GM12878 (cell line): ENCODE data around the gene GNG13. TPM values are rescaled to one million over a fixed set of nuclear protein-coding genes. Genes with fewer than 3 reads are reported as not detected.
"Not testable (repeated sequence)": the region's sequence is repeated elsewhere in the genome, so short reads cannot be mapped to it uniquely, and the experiment has no call there.

Source experiments
- ATAC-seq: fragments of 200-7000 bp; cut with Tn5 transposase; 3 replicates; pipeline ENCODE4 v1.9.1; 2020; ENCODE audit warnings: mild to moderate bottlenecking, moderate library complexity
- BruUV-seq: library from RNA; stranded (reverse); fragments of 400-500 nt; replicated peaks from 2 replicates; lab custom pipeline; 2021; lab: Mats Ljungman, UMichigan
- CTCF ChIA-PET: fragments of 300-600 bp; sonication (Branson Sonifier 250); formaldehyde crosslinking; extraction: SDS; loops from one replicate; lab custom pipeline; 2021; ENCODE audit warnings: inconsistent platforms; lab: Yijun Ruan, JAX
- POLR2A ChIA-PET: fragments of 350-600 bp; formaldehyde crosslinking; extraction: SDS; loops from one replicate; lab custom pipeline; 2021; ENCODE audit warnings: inconsistent platforms; lab: Charles Lee
- RAD21 ChIA-PET: fragments of 300-600 bp; sonication (Branson Sonifier 250); formaldehyde crosslinking; loops from one replicate; lab custom pipeline; 2023; ENCODE audit warnings: antibody characterized with exemption; ENCODE audit not compliant: unreplicated experiment; lab: Charles Lee
- SMC1A ChIA-PET: fragments of 300-600 bp; sonication (Branson Sonifier 250); formaldehyde crosslinking; loops from one replicate; lab custom pipeline; 2023; ENCODE audit not compliant: unreplicated experiment, uncharacterized antibody; lab: Charles Lee
- DNase-seq: peaks from one replicate; pipeline ENCODE4 v3.0.0-alpha.2; 2011; ENCODE audit warnings: low read depth, low spot score
- FAIRE-seq: peaks from 3 replicates; lab custom pipeline; 2011; peaks lifted over from hg19 to GRCh38; lab: Jason Lieb, UNC
- H2AFZ ChIP-seq: 2 replicates; pipeline ENCODE4 v1.6.0; 2011; ENCODE audit warnings: low read depth, low read length, control low read depth; ENCODE audit not compliant: control insufficient read depth
- H3K27ac ChIP-seq: 2 replicates; pipeline ENCODE4 v1.5.1; 2011; ENCODE audit warnings: control low read depth; ENCODE audit not compliant: control insufficient read depth, insufficient read depth
- H3K27me3 ChIP-seq, 2 experiments: replicated peaks in 1 of 2; 2 replicates each; pipeline versions ENCODE4 v1.6.0 to v1.6.1; 2011; ENCODE audit warnings: low read length in 1 of 2; ENCODE audit not compliant: control insufficient read depth in 2 of 2, insufficient read depth in 2 of 2
- H3K36me3 ChIP-seq, 2 experiments: 2 replicates each; pipeline ENCODE4 v1.5.1; 2011; ENCODE audit warnings: low read length in 1 of 2; ENCODE audit not compliant: control insufficient read depth in 2 of 2, insufficient read depth in 2 of 2
- H3K4me1 ChIP-seq: 2 replicates; pipeline ENCODE4 v1.6.1; 2011; ENCODE audit warnings: mild to moderate bottlenecking, low read length, moderate library complexity, mixed read lengths; ENCODE audit not compliant: control insufficient read depth, insufficient read depth
- H3K4me2 ChIP-seq: 2 replicates; pipeline ENCODE4 v1.6.0; 2011; ENCODE audit warnings: control low read depth; ENCODE audit not compliant: control insufficient read depth, insufficient read depth
- H3K4me3 ChIP-seq: fragments of 200-600 bp; sonication (generic); 2 replicates; pipeline ENCODE4 v1.5.1; 2016
- H3K79me2 ChIP-seq: 2 replicates; pipeline ENCODE4 v1.6.0; 2011; ENCODE audit warnings: low read length; ENCODE audit not compliant: control insufficient read depth, insufficient read depth
- H3K9ac ChIP-seq: 2 replicates; pipeline ENCODE4 v1.8.0; 2011; ENCODE audit warnings: low read length, control low read depth, mixed read lengths; ENCODE audit not compliant: control insufficient read depth, insufficient read depth
- H3K9me3 ChIP-seq: replicated peaks from 3 replicates; pipeline ENCODE4 v1.5.1; 2011; ENCODE audit warnings: mild to moderate bottlenecking, low read length; ENCODE audit not compliant: control insufficient read depth, insufficient read depth
- H4K20me1 ChIP-seq: 2 replicates; pipeline ENCODE4 v1.6.0; 2011; ENCODE audit not compliant: control insufficient read depth, insufficient read depth
- CBX5 ChIP-seq: sonication (generic); IDR thresholded peaks from 2 replicates; pipeline ENCODE4 v1.6.1; 2016; ENCODE audit warnings: low read depth, moderate library complexity, mild to moderate bottlenecking, inconsistent platforms
- CREB1 ChIP-seq: IDR thresholded peaks from 2 replicates; pipeline ENCODE4 v1.6.1; 2012; ENCODE audit warnings: low read depth, mild to moderate bottlenecking, inconsistent platforms
- IKZF1 ChIP-seq: fragments of 450-650 bp; conservative IDR thresholded peaks from 2 replicates; pipeline ENCODE4 v1.6.1; 2017; ENCODE audit warnings: antibody characterized with exemption, mild to moderate bottlenecking
- IRF4 ChIP-seq: IDR thresholded peaks from 2 replicates; pipeline ENCODE4 v1.6.1; 2011; ENCODE audit warnings: low read depth, low read length
- IRF5 ChIP-seq: fragments of 450-650 bp; IDR thresholded peaks from 2 replicates; pipeline ENCODE4 v1.6.1; 2017; ENCODE audit warnings: borderline replicate concordance
- KLF5 ChIP-seq: fragments of 450-650 bp; IDR thresholded peaks from 2 replicates; pipeline ENCODE4 v1.6.1; 2014; ENCODE audit warnings: mild to moderate bottlenecking; ENCODE audit not compliant: partially characterized antibody
- NRF1 ChIP-seq: conservative IDR thresholded peaks from 2 replicates; pipeline ENCODE4 v1.6.1; 2011; ENCODE audit warnings: mild to moderate bottlenecking, low read depth, low read length, improper control_type of control experiment
- SIX5 ChIP-seq: IDR thresholded peaks from 2 replicates; pipeline ENCODE4 v1.6.1; 2011; ENCODE audit warnings: mild to moderate bottlenecking, low read depth, low read length, moderate library complexity; ENCODE audit not compliant: severe bottlenecking
- SMARCA5 ChIP-seq: fragments of 450-650 bp; IDR thresholded peaks from 2 replicates; pipeline ENCODE4 v1.6.1; 2017; ENCODE audit warnings: mild to moderate bottlenecking
- ZBED1 ChIP-seq: IDR thresholded peaks from 2 replicates; pipeline ENCODE4 v1.6.1; 2016; ENCODE audit warnings: borderline replicate concordance
- WGBS: methylation state at CpG from one replicate; pipeline ENCODE4 v1.1.6; 2016; ENCODE audit warnings: low lambda C conversion rate; ENCODE audit not compliant: insufficient replicate concordance, insufficient coverage; ENCODE audit errors: missing lambda C conversion rate; 5-methylcytosine and 5-hydroxymethylcytosine counted together
- in situ Hi-C: fragments of 300-500 bp; cut with MboI; formaldehyde crosslinking; loops from 9 replicates; pipeline ENCODE4 v1.14.3; 2018; ENCODE audit warnings: mixed read lengths
- intact Hi-C: fragments of 100-400 bp; cut with micrococcal nuclease; formaldehyde crosslinking; loops from one replicate; pipeline ENCODE4 v1.14.2; 2022; ENCODE audit not compliant: unreplicated experiment
- polyA plus RNA-seq, 11 experiments: library from polyadenylated mRNA; depleted of rRNA in 4 of 11; unstranded in 6 of 11; stranded (reverse) in 5 of 11; fragments of >200 nt; fragmentation: Nextera tagmentation in 4 of 11; fragmentation: Illumina TruSeq in 1 of 11; extraction: Ambion mirVana in 4 of 11; extraction: Trizol in 1 of 11; gene quantifications; 1 replicate in 1 of 11; 2 replicates in 10 of 11; pipeline versions ENCODE4 v1.2.1 to v1.2.3, GENCODE V29; 2011 to 2016; ENCODE audit warnings: inconsistent platforms in 2 of 11, missing spikeins in 2 of 11, low read depth in 1 of 11
- total RNA-seq, 4 experiments: library from RNA; depleted of rRNA in 3 of 4; stranded (reverse); fragments of >200 nt in 3 of 4; fragmentation: Illumina TruSeq in 1 of 4; extraction: Trizol in 1 of 4; gene quantifications; 2 replicates each; pipeline versions ENCODE4 v1.2.1 to v1.2.3, GENCODE V29; 2013 to 2021
- TF ChIP-seq, protein P1 (sequence below): IDR thresholded peaks from 2 replicates; pipeline ENCODE4 v1.6.1; 2012; ENCODE audit warnings: mild to moderate bottlenecking, low read depth, low read length
- TF ChIP-seq, protein P2 (sequence below): fragments of 150-350 bp; IDR thresholded peaks from 2 replicates; pipeline ENCODE4 v1.6.1; 2014; ENCODE audit warnings: mild to moderate bottlenecking, low read depth, low read length

The GNG13 gene
- total and polyA plus RNA-seq, 10 of the 15 experiments (the other 5 are each of a cell fraction or from before 2014, with no cell fraction given): not detected

DNA sequence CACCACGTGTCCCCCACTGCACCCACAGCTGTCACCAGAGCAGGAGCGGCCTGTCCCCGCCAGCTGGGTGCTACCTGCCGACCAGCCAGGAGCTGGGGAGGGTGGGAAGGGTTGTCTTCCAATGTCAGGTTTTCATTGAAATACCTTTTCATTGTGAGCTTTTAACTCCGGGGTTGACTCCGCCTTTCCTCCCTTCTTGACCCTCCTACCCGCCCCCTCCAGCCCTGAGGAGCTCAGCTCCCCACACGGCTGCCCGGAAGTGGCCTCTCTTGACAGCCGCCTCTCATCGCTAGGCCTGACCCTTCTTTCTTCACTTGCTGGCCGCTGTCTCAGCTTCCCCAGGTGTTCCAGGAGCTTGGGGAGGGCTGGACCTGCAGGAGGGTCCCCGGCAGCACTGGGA lies 21.2 kb upstream of the GNG13 start (continued):
- TF ChIP-seq, protein P1, sequence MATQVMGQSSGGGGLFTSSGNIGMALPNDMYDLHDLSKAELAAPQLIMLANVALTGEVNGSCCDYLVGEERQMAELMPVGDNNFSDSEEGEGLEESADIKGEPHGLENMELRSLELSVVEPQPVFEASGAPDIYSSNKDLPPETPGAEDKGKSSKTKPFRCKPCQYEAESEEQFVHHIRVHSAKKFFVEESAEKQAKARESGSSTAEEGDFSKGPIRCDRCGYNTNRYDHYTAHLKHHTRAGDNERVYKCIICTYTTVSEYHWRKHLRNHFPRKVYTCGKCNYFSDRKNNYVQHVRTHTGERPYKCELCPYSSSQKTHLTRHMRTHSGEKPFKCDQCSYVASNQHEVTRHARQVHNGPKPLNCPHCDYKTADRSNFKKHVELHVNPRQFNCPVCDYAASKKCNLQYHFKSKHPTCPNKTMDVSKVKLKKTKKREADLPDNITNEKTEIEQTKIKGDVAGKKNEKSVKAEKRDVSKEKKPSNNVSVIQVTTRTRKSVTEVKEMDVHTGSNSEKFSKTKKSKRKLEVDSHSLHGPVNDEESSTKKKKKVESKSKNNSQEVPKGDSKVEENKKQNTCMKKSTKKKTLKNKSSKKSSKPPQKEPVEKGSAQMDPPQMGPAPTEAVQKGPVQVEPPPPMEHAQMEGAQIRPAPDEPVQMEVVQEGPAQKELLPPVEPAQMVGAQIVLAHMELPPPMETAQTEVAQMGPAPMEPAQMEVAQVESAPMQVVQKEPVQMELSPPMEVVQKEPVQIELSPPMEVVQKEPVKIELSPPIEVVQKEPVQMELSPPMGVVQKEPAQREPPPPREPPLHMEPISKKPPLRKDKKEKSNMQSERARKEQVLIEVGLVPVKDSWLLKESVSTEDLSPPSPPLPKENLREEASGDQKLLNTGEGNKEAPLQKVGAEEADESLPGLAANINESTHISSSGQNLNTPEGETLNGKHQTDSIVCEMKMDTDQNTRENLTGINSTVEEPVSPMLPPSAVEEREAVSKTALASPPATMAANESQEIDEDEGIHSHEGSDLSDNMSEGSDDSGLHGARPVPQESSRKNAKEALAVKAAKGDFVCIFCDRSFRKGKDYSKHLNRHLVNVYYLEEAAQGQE: no peak
- TF ChIP-seq SMARCA5: no peak
- TF ChIP-seq, all 136 proteins: peak for 0

GRCh38 chr16:820748-821147 lies 20.2 kb upstream of the GNG13 start:
- TF ChIP-seq IKZF1: no peak
- no peak for TF ChIP-seq NRF1
- TF ChIP-seq, protein P2, sequence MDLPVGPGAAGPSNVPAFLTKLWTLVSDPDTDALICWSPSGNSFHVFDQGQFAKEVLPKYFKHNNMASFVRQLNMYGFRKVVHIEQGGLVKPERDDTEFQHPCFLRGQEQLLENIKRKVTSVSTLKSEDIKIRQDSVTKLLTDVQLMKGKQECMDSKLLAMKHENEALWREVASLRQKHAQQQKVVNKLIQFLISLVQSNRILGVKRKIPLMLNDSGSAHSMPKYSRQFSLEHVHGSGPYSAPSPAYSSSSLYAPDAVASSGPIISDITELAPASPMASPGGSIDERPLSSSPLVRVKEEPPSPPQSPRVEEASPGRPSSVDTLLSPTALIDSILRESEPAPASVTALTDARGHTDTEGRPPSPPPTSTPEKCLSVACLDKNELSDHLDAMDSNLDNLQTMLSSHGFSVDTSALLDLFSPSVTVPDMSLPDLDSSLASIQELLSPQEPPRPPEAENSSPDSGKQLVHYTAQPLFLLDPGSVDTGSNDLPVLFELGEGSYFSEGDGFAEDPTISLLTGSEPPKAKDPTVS: no peak
- TF ChIP-seq SIX5: no peak
- TF ChIP-seq ZBED1: no peak
- TF ChIP-seq CREB1: no peak
- TF ChIP-seq IRF5: no peak
- TF ChIP-seq CBX5: no peak
- TF ChIP-seq IRF4: no peak
- TF ChIP-seq KLF5: no peak
- Histone ChIP-seq H3K4me2 (no peak overlapping the region), H3K27ac (no peak overlapping the region), H3K9me3 (no peaks in the 10 kb centered on the region; the same call in 2 of the 3 replicates), H3K36me3 (no peaks in the 10 kb centered on the region), H2AFZ (no peak overlapping the region), H3K4me1 (no peaks in the 10 kb centered on the region), H4K20me1 (no peaks in the 10 kb centered on the region), H3K27me3 (no peaks in the 10 kb centered on the region; a peak in 1 of 4 replicates), H3K79me2 (no peaks in the 10 kb centered on the region), H3K9ac (no peak overlapping the region), H3K4me3 (no peak overlapping the region)
- 72% methylated on average over 12 of the region's 12 CpGs for WGBS
- intact Hi-C loops (no loop called here), in situ Hi-C loops (no loop called here)
- ChIA-PET RAD21 (no interaction called here), CTCF (no interaction called here), SMC1A (no interaction called here), POLR2A (no interaction called here)
- BruUV-seq: no TSS peak
- no peak for FAIRE-seq
- ATAC-seq: no peak
- DNase-seq: no peak

- H4K20me1 ChIP-seq, DNase-seq, H3K36me3 ChIP-seq, H3K9me3 ChIP-seq, POLR2A ChIA-PET, H3K27ac ChIP-seq, in situ Hi-C loops, BruUV-seq, H3K27me3 ChIP-seq, H3K4me3 ChIP-seq, intact Hi-C loops, ATAC-seq, H3K4me1 ChIP-seq, RAD21 ChIA-PET, H2AFZ ChIP-seq, CTCF ChIA-PET, H3K9ac ChIP-seq, H3K79me2 ChIP-seq, FAIRE-seq, H3K4me2 ChIP-seq: not testable (repeated sequence)
- 9% methylated on average over 10 of the region's 10 CpGs for WGBS
- SMC1A ChIA-PET: interaction anchor here (0.6 kb wide), 1 partner anchor 82 kb away, joined by 3 read pairs; no protein-coding TSS in a partner anchor
These were observed 19.5 kb upstream of the GNG13 start for GRCh38 chr16:820044-820408.
